SU-DHL-6 (cell line): ENCODE measurements around the gene GAL3ST1.
"Not testable (repeated sequence)": the region's sequence is repeated elsewhere in the genome, so short reads cannot be mapped to it uniquely, and the experiment has no call there.

Experiments used
- H2AFZ ChIP-seq: fragments of 200-600 bp; sonication (generic); 2 replicates; pipeline ENCODE4 v1.6.1; 2014; ENCODE audit warnings: low read depth, mild to moderate bottlenecking, moderate library complexity, mixed read lengths, antibody characterized with exemption, low read length; ENCODE audit not compliant: severe bottlenecking
- H3F3A ChIP-seq: fragments of 200-600 bp; shearing (Covaris generic); 2 replicates; pipeline ENCODE4 v1.6.0; 2016; ENCODE audit warnings: antibody characterized with exemption, mild to moderate bottlenecking; ENCODE audit not compliant: insufficient read depth
- H3K27ac ChIP-seq: fragments of 200-600 bp; sonication (generic); 2 replicates; pipeline ENCODE4 v1.5.1; 2016; ENCODE audit warnings: low read depth, mild to moderate bottlenecking, low read length, moderate library complexity, mixed read lengths
- H3K27me3 ChIP-seq: fragments of 200-600 bp; sonication (generic), shearing (Covaris generic); 2 replicates; pipeline ENCODE4 v1.6.0; 2014; ENCODE audit warnings: mild to moderate bottlenecking, low read length
- H3K36me3 ChIP-seq: fragments of 200-600 bp; sonication (generic); 2 replicates; pipeline ENCODE4 v1.6.1; 2014; ENCODE audit warnings: mild to moderate bottlenecking, low read length, mixed read lengths
- H3K4me2 ChIP-seq: fragments of 300-600, 200-600 bp; shearing (Covaris generic), sonication (generic); 2 replicates; pipeline ENCODE4 v1.6.0; 2014; ENCODE audit warnings: low read length, low read depth, mild to moderate bottlenecking; ENCODE audit not compliant: poor library complexity, severe bottlenecking
- H3K4me3 ChIP-seq: fragments of 200-600 bp; sonication (generic); 2 replicates; pipeline ENCODE4 v1.5.1; 2014; ENCODE audit warnings: antibody characterized with exemption, low read length, mild to moderate bottlenecking, mixed read lengths; ENCODE audit not compliant: insufficient read depth, poor library complexity, severe bottlenecking
- H3K79me2 ChIP-seq: fragments of 200-600 bp; sonication (generic); 2 replicates; pipeline ENCODE4 v1.6.1; 2014; ENCODE audit warnings: mild to moderate bottlenecking, low read length, moderate library complexity; ENCODE audit not compliant: insufficient read depth
- H3K9ac ChIP-seq: fragments of 200-600 bp; sonication (generic); 2 replicates; pipeline ENCODE4 v1.7.0; 2014; ENCODE audit warnings: mild to moderate bottlenecking, low read length
- H3K9me2 ChIP-seq: fragments of 200-600 bp; sonication (generic); replicated peaks from 2 replicates; pipeline ENCODE4 v1.6.1; 2014; ENCODE audit warnings: low read length; ENCODE audit not compliant: insufficient read depth
- H3K9me3 ChIP-seq: fragments of 200-600 bp; sonication (generic); 2 replicates; pipeline ENCODE4 v1.6.1; 2014; ENCODE audit warnings: low read length, mixed read lengths; ENCODE audit not compliant: insufficient read depth
- H4K20me1 ChIP-seq: fragments of 200-600 bp; sonication (generic); 2 replicates; pipeline ENCODE4 v1.6.1; 2014; ENCODE audit warnings: low read depth, mild to moderate bottlenecking, antibody characterized with exemption, low read length, moderate library complexity, mixed read lengths
- EZH2phosphoT487 ChIP-seq: fragments of 200-600 bp; sonication (generic), shearing (Covaris generic); conservative IDR thresholded peaks from 2 replicates; pipeline ENCODE4 v1.6.1; 2018; ENCODE audit warnings: mild to moderate bottlenecking, antibody characterized with exemption, low read length, moderate library complexity, mixed read lengths
- TF ChIP-seq, protein P1 (sequence below): fragments of 200-600 bp; sonication (generic); IDR thresholded peaks from one replicate; pipeline ENCODE4 v1.5.1; 2017; ENCODE audit warnings: antibody characterized with exemption, mild to moderate bottlenecking, low read length, moderate library complexity; ENCODE audit not compliant: insufficient read depth, poor library complexity, severe bottlenecking

The GAL3ST1 gene

DNA sequence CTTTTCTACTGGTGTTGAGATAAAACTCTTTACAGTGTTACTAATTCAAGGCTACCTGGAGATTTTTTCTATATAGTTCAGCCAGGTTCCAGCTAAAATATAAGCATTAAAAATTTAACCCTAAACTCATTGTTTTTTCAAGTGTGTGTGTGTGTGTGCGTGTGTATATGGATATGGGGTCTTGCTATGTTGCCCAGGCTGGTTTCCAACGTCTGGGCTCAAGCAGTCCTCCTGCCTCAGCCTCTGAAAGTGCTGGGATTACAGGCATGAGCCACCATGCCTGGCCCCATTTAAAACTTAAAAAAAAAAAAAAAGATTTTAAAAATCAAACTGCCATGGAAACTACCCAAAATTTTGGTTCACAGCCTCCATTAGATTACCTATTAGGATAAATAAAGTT lies 21.7 kb upstream of the GAL3ST1 start:
- Histone ChIP-seq H4K20me1 (no peaks in the 10 kb centered on the region), H2AFZ (no peak overlapping the region), H3K4me3 (no peak overlapping the region), H3F3A (no peaks in the 10 kb centered on the region), H3K79me2 (peaks cover 5% of the 10 kb centered on the region), H3K27me3 (no peaks in the 10 kb centered on the region), H3K4me2 (no peak overlapping the region), H3K9ac (no peak overlapping the region), H3K9me3 (no peaks in the 10 kb centered on the region), H3K9me2 (no peaks in the 10 kb centered on the region), H3K27ac (no peak overlapping the region), H3K36me3 (no peaks in the 10 kb centered on the region)
- TF ChIP-seq, protein P1, sequence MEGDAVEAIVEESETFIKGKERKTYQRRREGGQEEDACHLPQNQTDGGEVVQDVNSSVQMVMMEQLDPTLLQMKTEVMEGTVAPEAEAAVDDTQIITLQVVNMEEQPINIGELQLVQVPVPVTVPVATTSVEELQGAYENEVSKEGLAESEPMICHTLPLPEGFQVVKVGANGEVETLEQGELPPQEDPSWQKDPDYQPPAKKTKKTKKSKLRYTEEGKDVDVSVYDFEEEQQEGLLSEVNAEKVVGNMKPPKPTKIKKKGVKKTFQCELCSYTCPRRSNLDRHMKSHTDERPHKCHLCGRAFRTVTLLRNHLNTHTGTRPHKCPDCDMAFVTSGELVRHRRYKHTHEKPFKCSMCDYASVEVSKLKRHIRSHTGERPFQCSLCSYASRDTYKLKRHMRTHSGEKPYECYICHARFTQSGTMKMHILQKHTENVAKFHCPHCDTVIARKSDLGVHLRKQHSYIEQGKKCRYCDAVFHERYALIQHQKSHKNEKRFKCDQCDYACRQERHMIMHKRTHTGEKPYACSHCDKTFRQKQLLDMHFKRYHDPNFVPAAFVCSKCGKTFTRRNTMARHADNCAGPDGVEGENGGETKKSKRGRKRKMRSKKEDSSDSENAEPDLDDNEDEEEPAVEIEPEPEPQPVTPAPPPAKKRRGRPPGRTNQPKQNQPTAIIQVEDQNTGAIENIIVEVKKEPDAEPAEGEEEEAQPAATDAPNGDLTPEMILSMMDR: no peak
- TF ChIP-seq EZH2phosphoT487: no peak

DNA sequence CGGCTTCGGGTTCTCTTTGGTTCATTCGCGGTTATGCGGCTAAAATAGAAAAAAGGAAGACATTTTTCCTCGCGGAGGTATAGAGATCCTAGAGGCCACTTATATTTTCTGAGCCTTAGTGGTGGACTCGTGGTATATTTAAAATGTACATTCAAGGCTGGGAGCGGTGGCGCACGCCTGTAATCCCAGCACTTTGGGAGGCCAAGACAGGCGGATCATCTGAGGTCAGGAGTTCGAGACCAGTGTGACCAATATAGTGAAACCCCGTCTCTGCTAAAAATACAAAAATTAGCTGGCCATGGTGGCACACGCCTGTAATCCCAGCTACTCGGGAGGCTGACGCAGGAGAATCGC lies 17.9 kb upstream of the GAL3ST1 start:
- not testable (repeated sequence) for H3K9ac ChIP-seq, H2AFZ ChIP-seq, H3K27ac ChIP-seq

DNA sequence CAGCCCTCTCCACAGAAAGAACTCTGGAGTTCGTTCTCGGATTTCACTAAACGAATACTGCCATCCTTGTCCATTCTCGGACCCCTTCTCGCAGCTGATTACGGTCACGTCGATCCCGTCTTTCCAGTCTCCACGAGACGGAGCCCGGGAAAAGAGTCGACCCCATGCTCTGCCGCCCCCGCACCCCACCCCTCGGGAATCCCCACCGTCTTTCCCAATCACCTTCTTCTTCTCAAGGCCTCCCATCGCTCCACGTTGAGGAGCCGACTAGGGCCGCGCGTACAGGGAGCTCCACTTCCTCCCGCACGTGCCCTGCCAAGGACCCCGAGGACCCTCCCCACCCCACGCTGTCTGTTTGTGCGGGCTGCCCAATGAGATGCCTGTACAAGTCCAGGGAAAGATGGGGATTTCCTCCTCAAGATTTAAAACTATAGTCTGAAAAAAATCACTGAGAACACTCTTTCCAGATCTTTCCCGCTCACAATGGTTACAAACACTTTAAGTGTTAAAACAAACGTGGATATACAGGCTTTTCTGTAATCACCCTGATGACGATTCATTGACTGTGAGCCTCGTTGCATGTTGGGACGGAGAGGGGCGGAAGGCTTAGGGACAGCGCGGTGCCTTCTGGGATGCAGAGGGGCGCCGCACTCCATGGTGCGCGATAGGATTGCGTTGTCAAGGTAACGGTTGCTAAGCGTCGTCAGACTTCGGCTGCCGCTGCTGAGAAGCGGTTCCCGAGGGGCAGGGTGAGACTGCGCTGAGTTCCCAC lies 17.3 kb upstream of the GAL3ST1 start, which contains the start of gene PES1:
Gene PES1 (minus strand): TSS at position 323 of the 772 bp plus-strand sequence. CDS start 77 bp downstream, at position 246.
- no peaks in the 10 kb centered on the region; the same call in 1 of the 2 replicates for H4K20me1 ChIP-seq
- H3K9me3 ChIP-seq: no peaks in the 10 kb centered on the region
- H3K36me3 ChIP-seq: no peaks in the 10 kb centered on the region
- H2AFZ ChIP-seq: peak within 1 kb of the TSS; percentile 15
- peaks cover 28% of the 10 kb centered on the region for H3K79me2 ChIP-seq
- peak within 1 kb of the TSS; percentile 62 for H3K4me2 ChIP-seq
- no peak for TF ChIP-seq EZH2phosphoT487
- TF ChIP-seq, protein P1: no peak
- no peaks in the 10 kb centered on the region for H3K9me2 ChIP-seq
- peak within 1 kb of the TSS; percentile 68 for H3K27ac ChIP-seq
- peak within 1 kb of the TSS; percentile 78 for H3K9ac ChIP-seq
- H3K4me3 ChIP-seq: peak within 1 kb of the TSS; percentile 94
- no peaks in the 10 kb centered on the region for H3K27me3 ChIP-seq
- H3F3A ChIP-seq: no peaks in the 10 kb centered on the region

More for the DNA sequence above, 17.9 kb upstream of the GAL3ST1 start:
- H3F3A ChIP-seq, H4K20me1 ChIP-seq, H3K9me2 ChIP-seq, H3K36me3 ChIP-seq, H3K27me3 ChIP-seq, H3K4me3 ChIP-seq, H3K9me3 ChIP-seq: not testable (repeated sequence)
- H3K79me2 ChIP-seq: peaks cover 28% of the 10 kb centered on the region
- peak overlapping the region; percentile 62 for H3K4me2 ChIP-seq

DNA sequence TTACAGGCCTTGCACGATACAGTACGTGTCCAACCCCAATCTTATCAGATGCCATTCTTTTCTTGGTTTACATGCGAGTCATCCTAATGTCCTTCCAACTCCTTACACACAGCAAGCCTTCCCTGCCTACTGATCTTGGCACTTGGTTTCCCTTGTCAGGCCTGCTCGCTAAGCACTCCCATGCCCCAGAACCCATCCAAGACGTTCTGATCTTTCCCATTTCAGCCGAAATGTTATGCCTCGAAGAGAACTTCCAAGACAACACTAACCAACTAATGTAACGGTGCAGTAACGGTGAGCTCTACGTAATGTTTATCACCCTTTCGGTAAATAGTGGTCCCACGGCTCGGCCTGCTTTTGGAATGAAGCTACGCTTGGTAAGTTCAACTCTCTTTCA lies 16.7 kb upstream of the GAL3ST1 start:
- H3K36me3 ChIP-seq: no peaks in the 10 kb centered on the region
- no peaks in the 10 kb centered on the region for H3K9me2 ChIP-seq
- no peaks in the 10 kb centered on the region for H3F3A ChIP-seq
- H3K4me2 ChIP-seq: peak overlapping the region; percentile 62
- no peak overlapping the region for H3K27ac ChIP-seq
- peaks cover 28% of the 10 kb centered on the region for H3K79me2 ChIP-seq
- no peaks in the 10 kb centered on the region for H3K27me3 ChIP-seq
- no peaks in the 10 kb centered on the region for H3K9me3 ChIP-seq
- peak overlapping the region; percentile 78 for H3K9ac ChIP-seq
- H2AFZ ChIP-seq: peak overlapping the region; percentile 15
- no peak for TF ChIP-seq EZH2phosphoT487
- TF ChIP-seq, protein P1: no peak
- peak overlapping the region; percentile 94 for H3K4me3 ChIP-seq
- H4K20me1 ChIP-seq: no peaks in the 10 kb centered on the region; the same call in 1 of the 2 replicates
